ENCODE data around the gene KEAP1.

KEAP1 gene

DNA sequence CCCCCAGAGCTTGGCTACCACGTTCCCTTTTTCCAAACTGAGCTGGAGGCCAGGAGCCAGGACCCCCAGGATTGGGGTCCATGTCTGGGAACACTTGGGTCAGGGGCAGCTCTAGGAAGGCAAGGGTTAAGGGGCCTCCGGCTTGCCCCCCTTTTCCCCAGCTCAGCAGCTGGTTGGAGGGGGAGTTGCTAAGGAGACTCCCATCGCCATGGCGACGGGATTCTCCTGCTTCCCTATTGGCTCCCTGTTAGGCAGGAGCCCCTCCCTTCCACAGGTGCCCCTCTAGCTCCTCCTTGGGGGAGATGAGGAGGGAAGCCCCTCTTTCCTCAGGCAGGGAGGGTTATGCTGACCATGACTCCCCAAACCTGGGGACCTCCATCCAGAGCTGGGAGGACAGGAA lies 48.9 kb downstream of the KEAP1 start:
- TF ChIP-seq, protein P1, sequence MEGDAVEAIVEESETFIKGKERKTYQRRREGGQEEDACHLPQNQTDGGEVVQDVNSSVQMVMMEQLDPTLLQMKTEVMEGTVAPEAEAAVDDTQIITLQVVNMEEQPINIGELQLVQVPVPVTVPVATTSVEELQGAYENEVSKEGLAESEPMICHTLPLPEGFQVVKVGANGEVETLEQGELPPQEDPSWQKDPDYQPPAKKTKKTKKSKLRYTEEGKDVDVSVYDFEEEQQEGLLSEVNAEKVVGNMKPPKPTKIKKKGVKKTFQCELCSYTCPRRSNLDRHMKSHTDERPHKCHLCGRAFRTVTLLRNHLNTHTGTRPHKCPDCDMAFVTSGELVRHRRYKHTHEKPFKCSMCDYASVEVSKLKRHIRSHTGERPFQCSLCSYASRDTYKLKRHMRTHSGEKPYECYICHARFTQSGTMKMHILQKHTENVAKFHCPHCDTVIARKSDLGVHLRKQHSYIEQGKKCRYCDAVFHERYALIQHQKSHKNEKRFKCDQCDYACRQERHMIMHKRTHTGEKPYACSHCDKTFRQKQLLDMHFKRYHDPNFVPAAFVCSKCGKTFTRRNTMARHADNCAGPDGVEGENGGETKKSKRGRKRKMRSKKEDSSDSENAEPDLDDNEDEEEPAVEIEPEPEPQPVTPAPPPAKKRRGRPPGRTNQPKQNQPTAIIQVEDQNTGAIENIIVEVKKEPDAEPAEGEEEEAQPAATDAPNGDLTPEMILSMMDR (IDR thresholded peaks at IDR 0.05): no peak
- Histone ChIP-seq H3K4me3 (ENCODE audit: low read depth in 1 of 2, low read length in 1 of 2) (no peak overlapping the region), H3K27ac (no peak overlapping the region), H3K4me1 (ENCODE audit: control insufficient read depth in 1 of 2, insufficient read depth in 1 of 2, low read depth in 1 of 2, low read length in 1 of 2) (no peaks in the 10 kb centered on the region), H3K27me3 (peaks cover 57% of the 10 kb centered on the region), H3K36me3 (no peaks in the 10 kb centered on the region), H3K9me3 (no peaks in the 10 kb centered on the region)

DNA sequence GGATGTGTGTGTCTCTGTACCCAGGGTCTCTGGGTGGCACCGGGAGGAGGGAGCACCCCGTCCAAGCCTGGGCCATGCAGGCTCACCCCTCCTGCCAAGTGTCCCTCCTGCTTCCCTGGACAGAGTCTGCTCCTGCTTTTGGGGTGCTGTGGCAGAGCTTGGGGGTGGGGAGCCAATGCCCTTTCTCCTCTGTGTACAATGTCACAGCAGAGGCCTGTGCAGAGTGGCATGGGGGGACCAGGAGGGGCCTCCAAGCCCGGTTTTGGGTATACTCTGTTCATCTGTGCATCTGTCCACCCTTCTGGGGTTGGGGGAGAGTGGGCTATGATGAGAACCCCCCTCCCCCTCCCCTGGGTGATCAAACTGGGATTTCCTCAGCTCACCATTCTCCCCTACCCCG lies 49.3 kb downstream of the KEAP1 start:
- no peaks in the 10 kb centered on the region for H3K4me1 ChIP-seq (ENCODE audit: control insufficient read depth in 1 of 2, insufficient read depth in 1 of 2, low read depth in 1 of 2, low read length in 1 of 2)
- peaks cover 54% of the 10 kb centered on the region for H3K27me3 ChIP-seq
- H3K36me3 ChIP-seq: no peaks in the 10 kb centered on the region
- no peaks in the 10 kb centered on the region for H3K9me3 ChIP-seq
- TF ChIP-seq, protein P1 (IDR thresholded peaks at IDR 0.05): no peak
- H3K4me3 ChIP-seq (ENCODE audit: low read depth in 1 of 2, low read length in 1 of 2): no peak overlapping the region
- H3K27ac ChIP-seq: no peak overlapping the region

DNA sequence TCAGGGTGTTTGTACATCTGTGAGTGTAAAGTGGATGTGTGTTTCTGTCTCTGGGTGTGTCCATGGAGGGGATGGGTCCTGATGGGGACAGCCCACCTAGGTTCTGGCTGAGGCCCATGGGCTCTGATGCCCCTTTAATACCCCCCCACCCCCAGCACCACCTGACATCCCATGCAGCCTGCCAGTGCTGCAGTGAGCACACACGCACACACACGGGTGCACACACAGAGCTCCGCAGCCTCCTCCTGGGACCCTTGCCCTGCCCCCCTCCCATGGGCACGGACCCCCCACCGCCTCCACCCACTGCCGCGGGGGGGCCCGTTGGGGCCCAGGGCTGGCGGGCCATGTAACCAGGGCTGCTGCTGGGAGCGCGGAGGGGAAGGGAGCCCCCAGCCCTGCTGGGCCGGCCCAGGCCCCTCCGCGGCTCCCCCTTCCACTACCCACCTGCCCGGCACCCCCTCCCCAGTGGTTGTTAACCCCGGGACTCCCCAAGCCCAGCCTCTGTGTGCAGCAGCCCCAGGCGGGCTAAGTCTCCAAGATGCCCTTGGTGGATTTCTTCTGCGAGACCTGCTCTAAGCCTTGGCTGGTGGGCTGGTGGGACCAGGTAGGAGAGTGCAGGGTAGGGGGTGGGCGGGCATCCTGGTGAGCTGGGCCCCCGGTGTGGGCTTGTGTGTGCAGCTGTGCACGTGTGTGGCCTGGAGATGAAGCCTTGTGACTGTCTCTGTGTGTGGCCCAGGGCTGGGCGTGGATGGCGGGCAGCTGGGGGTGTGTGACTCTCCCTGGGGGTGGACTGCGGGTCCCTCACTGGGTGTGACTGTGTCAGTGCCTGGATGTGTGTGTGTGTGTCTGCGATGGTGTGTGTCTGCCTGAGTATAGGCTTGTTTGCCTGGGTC lies 50.2 kb downstream of the KEAP1 start:
- peaks cover 50% of the 10 kb centered on the region for H3K27me3 ChIP-seq
- H3K4me3 ChIP-seq (ENCODE audit: low read depth in 1 of 2, low read length in 1 of 2): no peak overlapping the region
- no peaks in the 10 kb centered on the region for H3K4me1 ChIP-seq (ENCODE audit: control insufficient read depth in 1 of 2, insufficient read depth in 1 of 2, low read depth in 1 of 2, low read length in 1 of 2)
- no peaks in the 10 kb centered on the region for H3K9me3 ChIP-seq
- no peaks in the 10 kb centered on the region for H3K36me3 ChIP-seq
- TF ChIP-seq, protein P1 (IDR thresholded peaks at IDR 0.05): no peak
- no peak overlapping the region for H3K27ac ChIP-seq

DNA sequence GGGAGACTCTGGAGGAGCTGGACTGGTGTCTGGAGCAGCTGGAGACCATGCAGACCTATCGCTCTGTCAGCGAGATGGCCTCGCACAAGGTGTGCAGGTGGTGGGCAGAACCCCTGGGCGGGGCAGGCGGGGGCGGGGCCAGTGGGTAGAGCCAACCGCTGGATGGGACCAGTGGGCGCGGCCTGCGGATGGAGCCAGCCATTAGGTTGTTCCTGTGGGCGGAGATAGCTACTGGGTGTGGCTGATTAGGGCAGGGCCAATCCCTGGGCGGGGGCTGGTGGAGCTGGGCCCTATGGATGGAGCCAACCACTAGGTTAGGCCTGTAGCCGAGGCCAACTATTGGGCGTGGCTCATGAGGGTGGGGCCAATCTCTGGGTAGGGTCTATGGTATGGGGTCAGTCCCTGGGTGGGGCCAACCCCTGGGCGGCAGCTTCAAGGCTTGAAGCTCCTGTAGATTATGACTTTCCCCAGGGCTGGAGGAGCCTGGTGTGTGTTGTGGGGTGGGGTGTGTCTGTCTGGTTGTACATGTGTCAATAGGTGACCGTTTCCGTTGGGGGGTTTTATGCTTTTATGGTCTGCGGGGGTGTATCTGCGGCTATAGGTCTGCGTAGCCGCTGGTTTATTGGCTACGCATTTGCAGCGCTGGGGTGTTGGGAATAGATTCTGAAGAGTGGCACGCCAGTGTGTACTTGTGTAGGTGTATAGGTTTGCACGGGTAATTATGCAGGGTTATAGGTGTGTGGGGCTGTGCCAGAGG lies 52.1 kb downstream of the KEAP1 start:
- Histone ChIP-seq H3K36me3 (no peaks in the 10 kb centered on the region), H3K4me1 (ENCODE audit: control insufficient read depth in 1 of 2, insufficient read depth in 1 of 2, low read depth in 1 of 2, low read length in 1 of 2) (no peaks in the 10 kb centered on the region), H3K27me3 (peaks cover 36% of the 10 kb centered on the region), H3K27ac (no peak overlapping the region), H3K4me3 (ENCODE audit: low read depth in 1 of 2, low read length in 1 of 2) (no peak overlapping the region), H3K9me3 (no peaks in the 10 kb centered on the region)
- TF ChIP-seq, protein P1 (IDR thresholded peaks at IDR 0.05): no peak

DNA sequence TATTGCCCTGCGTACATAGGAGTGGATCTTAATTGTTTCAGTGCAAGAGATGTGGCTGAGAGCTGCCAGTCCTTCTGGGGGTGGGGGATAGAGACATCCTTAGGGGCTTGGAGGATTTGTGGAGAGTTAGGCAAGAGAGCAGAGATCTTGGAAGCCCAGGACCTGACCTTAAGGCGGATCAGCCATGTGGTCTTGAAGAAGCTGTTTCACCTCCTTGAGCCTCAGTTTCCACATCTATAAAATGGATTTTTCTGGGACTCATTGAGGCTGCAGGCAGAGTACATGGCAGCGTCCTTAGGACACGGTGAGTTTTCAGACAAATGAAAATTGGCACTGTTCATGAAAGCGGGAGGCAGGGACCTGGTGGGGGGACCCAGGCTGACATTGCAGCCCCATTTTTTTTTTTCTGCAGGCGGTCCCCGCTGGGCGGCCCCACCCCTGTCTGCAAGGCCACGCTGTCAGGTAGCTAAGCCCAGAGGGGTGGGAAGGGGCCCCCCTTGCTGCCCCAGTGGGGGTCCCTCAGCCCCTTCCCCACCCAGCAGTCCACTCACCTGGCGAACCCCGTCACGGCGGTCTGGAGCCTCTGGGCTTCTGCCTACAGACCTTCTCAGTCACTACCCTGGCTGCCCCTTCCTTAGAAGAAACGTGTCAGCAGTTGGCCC lies 52.8 kb downstream of the KEAP1 start:
- no peaks in the 10 kb centered on the region for H3K4me1 ChIP-seq (ENCODE audit: control insufficient read depth in 1 of 2, insufficient read depth in 1 of 2, low read depth in 1 of 2, low read length in 1 of 2)
- H3K27ac ChIP-seq: no peak overlapping the region
- no peaks in the 10 kb centered on the region for H3K9me3 ChIP-seq
- TF ChIP-seq, protein P1 (IDR thresholded peaks at IDR 0.05): no peak
- peaks cover 36% of the 10 kb centered on the region for H3K27me3 ChIP-seq
- H3K4me3 ChIP-seq (ENCODE audit: low read depth in 1 of 2, low read length in 1 of 2): no peak overlapping the region
- no peaks in the 10 kb centered on the region for H3K36me3 ChIP-seq
